HG03439 (cell line): ENCODE results near the gene TCEAL1.

ENCODE experiments used
- ATAC-seq: cut with Tn5 transposase; IDR thresholded peaks from one replicate; pipeline ENCODE4 v1.9.1; 2021; ENCODE audit warnings: mild to moderate bottlenecking, moderate library complexity; ENCODE audit not compliant: unreplicated experiment

Gene TCEAL1

DNA sequence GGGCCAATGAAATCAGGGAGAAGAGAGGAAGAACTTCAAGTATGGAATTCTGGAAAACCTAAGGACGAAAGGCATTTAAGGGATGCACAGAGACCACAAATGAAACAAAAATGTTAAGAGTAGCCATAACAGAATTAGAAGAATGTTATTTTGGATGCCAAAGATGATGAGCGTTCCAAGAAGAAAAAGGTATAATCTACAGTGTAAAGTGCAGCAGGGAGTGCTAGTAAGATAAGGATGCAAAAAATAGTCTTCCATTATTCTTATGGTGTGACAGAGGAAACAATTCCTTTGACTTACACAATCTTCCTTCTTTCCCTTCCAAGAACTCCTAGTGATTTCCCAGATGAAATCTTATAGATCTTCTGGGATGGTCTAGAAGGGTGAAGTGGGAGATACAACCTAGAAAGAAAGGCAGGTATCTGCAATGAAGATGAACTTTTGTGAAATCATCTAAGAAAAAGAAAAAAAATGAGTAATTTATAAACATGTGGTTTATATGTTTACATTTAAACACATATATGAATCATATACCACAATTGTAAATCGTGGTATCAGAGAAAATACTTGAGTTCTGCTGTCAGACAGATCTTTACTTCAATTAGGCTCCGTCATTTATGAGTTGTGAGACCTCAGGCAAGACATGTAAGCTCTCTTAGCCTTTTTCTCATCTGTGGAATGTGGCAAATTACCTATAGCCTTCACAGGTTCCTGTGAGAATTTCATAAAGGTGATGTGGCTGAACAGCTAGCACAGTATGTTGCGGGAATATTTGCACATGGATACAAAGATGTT, 49.6 kb downstream of the TCEAL1 start:
- ATAC-seq: no peak
